ENCODE measurements around the gene FOXP1. TPM values are rescaled to one million over a fixed set of nuclear protein-coding genes. Genes with fewer than 3 reads are reported as not detected.
"Not testable (repeated sequence)": the region's sequence is repeated elsewhere in the genome, so short reads cannot be mapped to it uniquely, and the experiment has no call there.

FOXP1 gene
- total RNA-seq, 2 donors from 2014 or later = 59.7 to 65.4 TPM

- Mint-ChIP-seq H3K27ac (peak overlapping the region in 1 of 2 donors; percentile 43), H3K36me3 (peaks cover 12% of the 10 kb centered on the region), H3K4me1 (ENCODE audit: low read depth in 2 of 2) (peaks cover 20 to 27% of the 10 kb centered on the region in 2 donors)
- H3K27me3 Mint-ChIP-seq; ATAC-seq; H3K4me3 Mint-ChIP-seq; DNase-seq (ENCODE audit: low spot score); H3K9me3 Mint-ChIP-seq: not testable (repeated sequence)
Observed at GRCh38 chr3:71014616-71015015, 568.9 kb downstream of the FOXP1 start.

- ATAC-seq = no peak
- Mint-ChIP-seq H3K4me1 (ENCODE audit: low read depth in 2 of 2) (peaks cover 25 to 37% of the 10 kb centered on the region in 2 donors), H3K4me3 (no peak overlapping the region), H3K27me3 (no peaks in the 10 kb centered on the region), H3K27ac (peak overlapping the region in 1 of 2 donors; percentile 20), H3K36me3 (peaks cover 12% of the 10 kb centered on the region), H3K9me3 (no peaks in the 10 kb centered on the region)
- DNase-seq (ENCODE audit: low spot score) = no peak
Observed at GRCh38 chr3:71012971-71013370, 570.6 kb downstream of the FOXP1 start.

GRCh38 chr3:71011565-71012287 lies 571.8 kb downstream of the FOXP1 start:
- ATAC-seq (no peak), DNase-seq (ENCODE audit: low spot score) (no peak)
- H3K36me3 Mint-ChIP-seq = peaks cover 12% of the 10 kb centered on the region
- peak overlapping the region; percentile 67 for H3K4me3 Mint-ChIP-seq
- H3K27ac Mint-ChIP-seq = peak overlapping the region; percentile 84 to 88
- no peaks in the 10 kb centered on the region for H3K9me3 Mint-ChIP-seq
- peaks cover 30 to 45% of the 10 kb centered on the region in 2 donors for H3K4me1 Mint-ChIP-seq (ENCODE audit: low read depth in 2 of 2)
- H3K27me3 Mint-ChIP-seq = no peaks in the 10 kb centered on the region

GRCh38 chr3:71010726-71011455 lies 572.6 kb downstream of the FOXP1 start:
- ATAC-seq = peak; percentile 75 to 92
- Mint-ChIP-seq H3K4me3 (peak overlapping the region; percentile 67), H3K4me1 (ENCODE audit: low read depth in 2 of 2) (peaks cover 26 to 46% of the 10 kb centered on the region in 2 donors), H3K27me3 (no peaks in the 10 kb centered on the region), H3K36me3 (peaks cover 12% of the 10 kb centered on the region), H3K27ac (peak overlapping the region; percentile 84 to 88), H3K9me3 (no peaks in the 10 kb centered on the region)
- DNase-seq (ENCODE audit: low spot score) = no peak

GRCh38 chr3:71008350-71008935 lies 575.1 kb downstream of the FOXP1 start:
- Mint-ChIP-seq H3K4me1 (ENCODE audit: low read depth in 2 of 2) (peaks cover 26 to 42% of the 10 kb centered on the region in 2 donors), H3K4me3 (no peak overlapping the region), H3K36me3 (peaks cover 4% of the 10 kb centered on the region), H3K27me3 (no peaks in the 10 kb centered on the region), H3K27ac (peak overlapping the region; percentile 41 to 76), H3K9me3 (no peaks in the 10 kb centered on the region)
- ATAC-seq = no peak
- no peak for DNase-seq (ENCODE audit: low spot score)

- Mint-ChIP-seq H3K9me3 (no peaks in the 10 kb centered on the region), H3K36me3 (no peaks in the 10 kb centered on the region), H3K27ac (peak overlapping the region in 1 of 2 donors; percentile 76), H3K27me3 (no peaks in the 10 kb centered on the region), H3K4me1 (ENCODE audit: low read depth in 2 of 2) (peaks cover 23 to 46% of the 10 kb centered on the region in 2 donors), H3K4me3 (no peak overlapping the region)
- DNase-seq (ENCODE audit: low spot score) = no peak
- no peak for ATAC-seq
Observed at GRCh38 chr3:71006810-71007785, 576.4 kb downstream of the FOXP1 start.

- Mint-ChIP-seq H3K27me3 (no peaks in the 10 kb centered on the region), H3K27ac (peak overlapping the region in 1 of 2 donors; percentile 21), H3K4me3 (no peak overlapping the region), H3K36me3 (no peaks in the 10 kb centered on the region), H3K4me1 (ENCODE audit: low read depth in 2 of 2) (peaks cover 23 to 34% of the 10 kb centered on the region in 2 donors), H3K9me3 (no peaks in the 10 kb centered on the region)
- no peak for ATAC-seq
- no peak for DNase-seq (ENCODE audit: low spot score)
Observed at GRCh38 chr3:71005702-71006321, 577.7 kb downstream of the FOXP1 start.

GRCh38 chr3:71003511-71003910 lies 580.0 kb downstream of the FOXP1 start:
- no peak for DNase-seq (ENCODE audit: low spot score)
- Mint-ChIP-seq H3K27ac (no peak overlapping the region), H3K9me3 (no peaks in the 10 kb centered on the region), H3K36me3 (no peaks in the 10 kb centered on the region), H3K4me3 (no peak overlapping the region), H3K27me3 (no peaks in the 10 kb centered on the region), H3K4me1 (ENCODE audit: low read depth in 2 of 2) (peaks cover 18 to 21% of the 10 kb centered on the region in 2 donors)
- ATAC-seq = no peak

- no peak for ATAC-seq
- no peak overlapping the region for H3K4me3 Mint-ChIP-seq
- no peaks in the 10 kb centered on the region for H3K36me3 Mint-ChIP-seq
- no peak for DNase-seq (ENCODE audit: low spot score)
- H3K4me1 Mint-ChIP-seq (ENCODE audit: low read depth in 2 of 2) = peaks cover 10 to 21% of the 10 kb centered on the region in 2 donors
- H3K27me3 Mint-ChIP-seq = no peaks in the 10 kb centered on the region
- no peaks in the 10 kb centered on the region for H3K9me3 Mint-ChIP-seq
- H3K27ac Mint-ChIP-seq = peak overlapping the region in 1 of 2 donors; percentile 25
Observed at GRCh38 chr3:71002298-71002697, 581.2 kb downstream of the FOXP1 start.

GRCh38 chr3:71001303-71001830 lies 582.2 kb downstream of the FOXP1 start:
- peak overlapping the region in 1 of 2 donors; percentile 25 for H3K27ac Mint-ChIP-seq

GRCh38 chr3:71000483-71000882 lies 583.0 kb downstream of the FOXP1 start:
- Mint-ChIP-seq H3K27ac (no peak overlapping the region), H3K9me3 (no peaks in the 10 kb centered on the region), H3K36me3 (peaks cover 4% of the 10 kb centered on the region), H3K4me3 (no peak overlapping the region), H3K27me3 (no peaks in the 10 kb centered on the region), H3K4me1 (ENCODE audit: low read depth in 2 of 2) (peaks cover 13 to 25% of the 10 kb centered on the region in 2 donors)
- ATAC-seq (no peak), DNase-seq (ENCODE audit: low spot score) (no peak)

More at GRCh38 chr3:71001303-71001830, 582.2 kb downstream of the FOXP1 start:
- no peak overlapping the region for H3K4me3 Mint-ChIP-seq
- no peaks in the 10 kb centered on the region for H3K27me3 Mint-ChIP-seq
- ATAC-seq (no peak), DNase-seq (ENCODE audit: low spot score) (no peak)
- no peaks in the 10 kb centered on the region for H3K9me3 Mint-ChIP-seq
- H3K36me3 Mint-ChIP-seq = peaks cover 4% of the 10 kb centered on the region
- peaks cover 13 to 23% of the 10 kb centered on the region in 2 donors for H3K4me1 Mint-ChIP-seq (ENCODE audit: low read depth in 2 of 2)

- Mint-ChIP-seq H3K9me3 (no peaks in the 10 kb centered on the region), H3K4me3 (no peak overlapping the region), H3K27me3 (no peaks in the 10 kb centered on the region), H3K36me3 (peaks cover 4% of the 10 kb centered on the region), H3K27ac (no peak overlapping the region), H3K4me1 (ENCODE audit: low read depth in 2 of 2) (peaks cover 13 to 24% of the 10 kb centered on the region in 2 donors)
- ATAC-seq (no peak), DNase-seq (ENCODE audit: low spot score) (no peak)
Observed at GRCh38 chr3:70999730-71000129, 583.8 kb downstream of the FOXP1 start.

Data from natural killer cell treated with Interleukin-12 subunit alpha and Interleukin-12 subunit beta and Interleukin-15 and Interleukin-18, amount 100 ng/mL, for 72 hours (primary cell).